ENCODE measurements around the gene ADAP1. TPM values are rescaled to one million over a fixed set of nuclear protein-coding genes. Genes with fewer than 3 reads are reported as not detected.

The ADAP1 gene
- total and polyA plus RNA-seq, 2 donors from 2014 or later = 36.4 to 48.2 TPM

DNA sequence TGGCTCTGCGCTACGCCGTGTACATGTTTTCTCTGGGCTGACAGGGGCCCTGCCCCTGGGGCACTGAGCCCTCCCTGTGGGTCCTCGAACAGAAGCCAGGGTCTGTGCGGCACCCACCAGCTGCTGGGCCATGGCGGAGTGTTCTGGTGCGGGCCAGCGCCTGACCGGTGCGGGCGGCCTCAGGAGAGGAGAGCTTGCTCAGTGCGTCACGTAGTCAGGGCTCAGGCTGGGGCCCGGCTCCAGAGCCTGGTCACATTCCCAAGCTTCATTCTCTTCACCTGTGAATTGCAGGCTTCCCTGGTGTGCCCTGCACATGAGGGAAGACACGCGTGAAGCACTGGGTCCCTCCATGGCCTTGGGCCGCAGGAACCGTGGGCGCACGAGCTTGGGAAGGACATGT is 62.7 kb downstream of the ADAP1 start:
- Histone ChIP-seq H3K4me1 (ENCODE audit: control insufficient read depth in 2 of 3, insufficient read depth in 2 of 3, low read depth in 1 of 3, low read length in 3 of 3) (peaks cover 0 to 10% (median 0%) of the 10 kb centered on the region in 3 donors), H3K36me3 (ENCODE audit: control insufficient read depth in 2 of 3, insufficient read depth in 3 of 3, low read length in 3 of 3) (peaks cover 0 to 22% (median 22%) of the 10 kb centered on the region in 3 donors), H3K4me3 (ENCODE audit: low read length in 3 of 3) (no peak overlapping the region), H3K27ac (ENCODE audit: low read depth in 2 of 2, low read length in 2 of 2) (no peak overlapping the region), H3K9me3 (ENCODE audit: control insufficient read depth in 2 of 3, insufficient read depth in 1 of 3, low read length in 3 of 3) (no peaks in the 10 kb centered on the region), H3K9ac (ENCODE audit: low read length in 3 of 3) (no peak overlapping the region), H3K27me3 (ENCODE audit: control insufficient read depth, insufficient read depth, low read length) (no peaks in the 10 kb centered on the region)
- DNase-seq = peak in 1 of 5 donors; percentile 73
- no peak for FAIRE-seq
- intact Hi-C loops (cut with DNase I) = no loop called here
- TF ChIP-seq, protein P1, sequence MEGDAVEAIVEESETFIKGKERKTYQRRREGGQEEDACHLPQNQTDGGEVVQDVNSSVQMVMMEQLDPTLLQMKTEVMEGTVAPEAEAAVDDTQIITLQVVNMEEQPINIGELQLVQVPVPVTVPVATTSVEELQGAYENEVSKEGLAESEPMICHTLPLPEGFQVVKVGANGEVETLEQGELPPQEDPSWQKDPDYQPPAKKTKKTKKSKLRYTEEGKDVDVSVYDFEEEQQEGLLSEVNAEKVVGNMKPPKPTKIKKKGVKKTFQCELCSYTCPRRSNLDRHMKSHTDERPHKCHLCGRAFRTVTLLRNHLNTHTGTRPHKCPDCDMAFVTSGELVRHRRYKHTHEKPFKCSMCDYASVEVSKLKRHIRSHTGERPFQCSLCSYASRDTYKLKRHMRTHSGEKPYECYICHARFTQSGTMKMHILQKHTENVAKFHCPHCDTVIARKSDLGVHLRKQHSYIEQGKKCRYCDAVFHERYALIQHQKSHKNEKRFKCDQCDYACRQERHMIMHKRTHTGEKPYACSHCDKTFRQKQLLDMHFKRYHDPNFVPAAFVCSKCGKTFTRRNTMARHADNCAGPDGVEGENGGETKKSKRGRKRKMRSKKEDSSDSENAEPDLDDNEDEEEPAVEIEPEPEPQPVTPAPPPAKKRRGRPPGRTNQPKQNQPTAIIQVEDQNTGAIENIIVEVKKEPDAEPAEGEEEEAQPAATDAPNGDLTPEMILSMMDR (IDR thresholded peaks at IDR 0.05; ENCODE audit: borderline replicate concordance, extremely low read depth, insufficient read depth) = no peak

DNA sequence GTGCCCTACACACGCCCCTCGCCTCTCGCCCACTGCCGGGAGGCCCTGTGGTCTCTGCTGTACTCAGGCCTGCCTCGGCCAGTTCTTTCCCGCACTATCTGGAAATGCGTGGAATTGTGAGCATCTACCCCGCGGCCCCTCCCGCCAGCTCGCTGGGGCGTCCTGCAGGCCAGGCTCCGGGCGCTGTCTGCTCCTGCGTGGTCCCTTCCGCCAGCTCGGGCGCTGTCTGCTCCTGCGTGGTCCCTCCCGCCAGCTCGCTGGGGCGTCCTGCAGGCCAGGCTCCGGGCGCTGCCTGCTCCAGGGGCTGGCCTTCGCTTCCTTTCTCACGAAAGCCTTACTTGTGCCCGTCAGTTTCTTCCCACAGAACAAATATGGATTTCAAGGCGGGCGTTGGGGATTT is 63.2 kb downstream of the ADAP1 start:
- Histone ChIP-seq H3K4me3 (ENCODE audit: low read length in 3 of 3) (no peak overlapping the region), H3K9ac (ENCODE audit: low read length in 3 of 3) (no peak overlapping the region), H3K27me3 (ENCODE audit: control insufficient read depth, insufficient read depth, low read length) (no peaks in the 10 kb centered on the region), H3K36me3 (ENCODE audit: control insufficient read depth in 2 of 3, insufficient read depth in 3 of 3, low read length in 3 of 3) (peaks cover 0 to 25% (median 24%) of the 10 kb centered on the region in 3 donors), H3K9me3 (ENCODE audit: control insufficient read depth in 2 of 3, insufficient read depth in 1 of 3, low read length in 3 of 3) (no peaks in the 10 kb centered on the region), H3K4me1 (ENCODE audit: control insufficient read depth in 2 of 3, insufficient read depth in 2 of 3, low read depth in 1 of 3, low read length in 3 of 3) (peaks cover 0 to 10% (median 0%) of the 10 kb centered on the region in 3 donors), H3K27ac (ENCODE audit: low read depth in 2 of 2, low read length in 2 of 2) (no peak overlapping the region)
- intact Hi-C loops (cut with DNase I) = no loop called here
- no peak for FAIRE-seq
- TF ChIP-seq, protein P1 (IDR thresholded peaks at IDR 0.05; ENCODE audit: borderline replicate concordance, extremely low read depth, insufficient read depth) = no peak
- DNase-seq = peak in 1 of 5 donors; percentile 60

DNA sequence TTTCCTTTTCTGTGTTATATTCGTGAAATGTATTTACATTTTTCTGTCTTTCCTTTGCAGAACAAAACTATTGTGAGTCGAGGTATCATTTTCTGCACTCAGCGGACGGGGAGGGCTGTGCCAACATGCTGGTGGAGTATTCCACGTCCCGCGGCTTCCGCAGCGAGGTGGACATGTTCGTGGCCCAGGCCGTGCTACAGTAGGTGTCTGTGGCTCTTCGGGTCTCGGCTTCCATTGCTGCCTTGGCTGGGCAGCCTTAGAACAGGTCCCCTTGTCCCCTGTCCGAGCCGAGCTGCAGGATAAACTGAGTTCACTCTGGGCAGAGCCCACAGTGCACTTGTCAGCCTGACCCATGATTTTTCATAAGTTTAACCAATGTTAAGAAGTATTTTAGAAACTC is 63.6 kb downstream of the ADAP1 start:
- Histone ChIP-seq H3K27me3 (ENCODE audit: control insufficient read depth, insufficient read depth, low read length) (no peaks in the 10 kb centered on the region), H3K9ac (ENCODE audit: low read length in 3 of 3) (no peak overlapping the region), H3K4me3 (ENCODE audit: low read length in 3 of 3) (no peak overlapping the region), H3K36me3 (ENCODE audit: control insufficient read depth in 2 of 3, insufficient read depth in 3 of 3, low read length in 3 of 3) (peaks cover 0 to 26% (median 20%) of the 10 kb centered on the region in 3 donors), H3K27ac (ENCODE audit: low read depth in 2 of 2, low read length in 2 of 2) (no peak overlapping the region), H3K4me1 (ENCODE audit: control insufficient read depth in 2 of 3, insufficient read depth in 2 of 3, low read depth in 1 of 3, low read length in 3 of 3) (peaks cover 0 to 10% (median 0%) of the 10 kb centered on the region in 3 donors), H3K9me3 (ENCODE audit: control insufficient read depth in 2 of 3, insufficient read depth in 1 of 3, low read length in 3 of 3) (no peaks in the 10 kb centered on the region)
- FAIRE-seq (no peak), DNase-seq (peak in 1 of 5 donors; percentile 63)
- TF ChIP-seq, protein P1 (IDR thresholded peaks at IDR 0.05; ENCODE audit: borderline replicate concordance, extremely low read depth, insufficient read depth) = no peak
- intact Hi-C loops (cut with DNase I) = no loop called here

DNA sequence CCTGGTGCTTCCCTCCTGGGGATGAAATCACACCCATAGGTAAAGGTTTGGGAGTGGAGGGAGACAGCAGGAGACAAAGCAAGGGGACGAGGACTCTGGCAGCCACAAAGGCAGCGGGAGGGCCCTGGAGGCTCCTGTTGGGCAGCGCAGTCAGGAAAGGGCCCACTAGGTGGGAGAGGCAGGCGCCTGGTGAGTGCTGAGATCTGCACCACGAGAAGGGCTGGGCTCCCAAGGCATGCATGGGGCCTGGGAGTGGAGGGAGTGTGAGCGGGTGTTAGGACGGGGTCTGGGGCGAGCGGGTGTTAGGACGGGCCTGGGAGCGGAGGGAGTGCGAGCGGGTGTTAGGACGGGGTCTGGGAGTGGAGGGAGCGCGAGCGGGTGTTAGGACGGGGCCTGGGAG is 65.1 kb downstream of the ADAP1 start:
- Histone ChIP-seq H3K9ac (ENCODE audit: low read length in 3 of 3) (no peak overlapping the region), H3K4me1 (ENCODE audit: control insufficient read depth in 2 of 3, insufficient read depth in 2 of 3, low read depth in 1 of 3, low read length in 3 of 3) (peaks cover 0 to 15% (median 0%) of the 10 kb centered on the region in 3 donors), H3K36me3 (ENCODE audit: control insufficient read depth in 2 of 3, insufficient read depth in 3 of 3, low read length in 3 of 3) (peaks cover 0 to 26% (median 15%) of the 10 kb centered on the region in 3 donors), H3K4me3 (ENCODE audit: low read length in 3 of 3) (no peak overlapping the region), H3K27me3 (ENCODE audit: control insufficient read depth, insufficient read depth, low read length) (no peaks in the 10 kb centered on the region), H3K27ac (ENCODE audit: low read depth in 2 of 2, low read length in 2 of 2) (no peak overlapping the region), H3K9me3 (ENCODE audit: control insufficient read depth in 2 of 3, insufficient read depth in 1 of 3, low read length in 3 of 3) (no peaks in the 10 kb centered on the region)
- intact Hi-C loops (cut with DNase I) = no loop called here
- FAIRE-seq (no peak), DNase-seq (peak in 1 of 5 donors; percentile 39)
- TF ChIP-seq, protein P1 (IDR thresholded peaks at IDR 0.05; ENCODE audit: borderline replicate concordance, extremely low read depth, insufficient read depth) = no peak
